Stimulated activated CD4-positive, alpha-beta T cell treated with anti-CD3 and anti-CD28 coated beads, TNF-alpha, amount 100 ng/mL, for 4 hours (primary cell): ENCODE data around the gene SYTL4.

ENCODE experiments used
- DNase-seq, 3 experiments: peaks; one replicate each; pipeline ENCODE4 v3.0.0-alpha.2; 2020; ENCODE audit warnings: low read depth in 3 of 3

SYTL4 gene

DNA sequence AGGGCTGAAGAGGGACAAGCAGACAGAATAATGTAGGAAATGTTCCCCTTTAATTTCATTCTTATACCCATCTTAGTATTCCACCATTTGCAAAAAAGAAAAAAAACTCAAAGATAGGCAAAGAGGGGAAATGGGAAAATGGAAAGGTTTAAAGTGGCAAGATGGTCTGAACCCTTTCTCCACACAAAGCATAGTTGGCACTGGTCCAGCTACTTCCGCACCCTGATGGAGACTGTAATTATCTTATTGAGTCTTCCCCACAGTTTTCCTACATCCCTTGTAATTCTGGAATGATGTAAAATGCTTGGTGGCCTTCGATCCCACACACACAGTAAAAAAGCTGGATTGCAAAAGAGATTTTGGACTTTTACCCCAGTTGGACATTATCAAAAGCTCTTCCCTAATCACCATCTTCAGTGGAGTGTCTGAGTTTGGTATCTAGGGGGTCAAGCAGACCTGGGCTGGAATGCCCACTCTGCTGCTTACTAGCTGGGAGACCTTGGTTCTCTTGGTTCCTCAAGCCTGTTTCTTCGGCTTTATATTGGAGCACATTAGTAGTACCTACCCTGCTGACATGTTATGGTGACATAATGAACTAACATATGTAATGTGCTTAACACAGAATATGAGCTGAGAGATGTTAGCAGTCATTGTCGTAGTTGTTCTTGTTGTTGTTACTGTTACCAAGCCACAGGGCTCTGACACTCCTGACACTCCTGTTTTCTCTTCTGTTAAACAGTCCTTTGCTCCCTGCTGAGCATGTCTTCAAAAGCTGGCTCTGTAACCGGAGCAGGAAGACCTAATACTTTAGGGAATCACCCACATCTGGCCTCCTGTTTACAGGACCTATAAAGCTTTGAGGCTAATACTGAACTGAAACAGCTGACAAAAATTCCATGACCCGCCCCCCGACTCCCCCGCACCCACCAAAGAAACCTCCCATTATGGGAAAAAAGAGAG, 83.2 kb downstream of the SYTL4 start:
- DNase-seq = no peak

DNA sequence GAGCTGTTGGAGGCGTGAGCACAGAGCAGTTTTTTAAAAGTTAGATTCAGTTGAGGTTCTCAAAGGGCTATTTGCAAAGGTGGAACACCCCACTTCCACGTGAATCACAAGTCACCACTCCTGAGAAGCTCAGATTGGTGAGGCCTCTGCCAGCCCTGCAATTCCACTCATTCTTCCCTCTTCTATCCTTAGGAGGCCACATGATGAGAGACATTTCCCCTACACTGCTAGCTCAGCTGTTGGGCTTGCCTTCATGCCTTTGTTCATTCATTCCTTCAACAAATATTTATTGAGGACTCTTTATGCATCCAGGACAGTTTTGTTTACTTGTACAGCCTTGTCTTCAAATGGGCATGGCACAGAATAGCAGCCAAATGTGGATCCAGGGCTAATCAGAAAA, 84.2 kb downstream of the SYTL4 start:
- no peak for DNase-seq

GRCh38 chrX:100647095-100647494, 84.8 kb downstream of the SYTL4 start:
- no peak for DNase-seq

DNA sequence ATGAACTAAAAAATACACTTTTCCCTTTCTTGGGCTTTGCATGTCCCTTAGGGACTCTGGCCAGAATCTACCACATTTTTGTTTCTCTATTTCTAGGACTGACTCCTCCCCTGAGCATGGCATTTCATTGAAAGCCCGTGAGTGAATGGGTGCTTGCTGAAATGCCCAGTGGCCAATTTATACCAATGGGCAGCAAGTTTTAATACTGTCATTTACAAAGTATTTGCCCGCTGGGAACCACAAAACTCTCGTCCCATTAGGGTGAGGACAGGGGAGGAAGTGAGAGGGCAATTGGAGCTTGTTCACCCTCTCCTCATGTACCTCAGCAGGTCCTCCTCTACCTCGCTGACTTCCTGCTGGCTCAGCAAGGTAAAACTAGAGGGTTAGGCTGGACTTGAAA, 86.8 kb downstream of the SYTL4 start:
- no peak for DNase-seq

DNA sequence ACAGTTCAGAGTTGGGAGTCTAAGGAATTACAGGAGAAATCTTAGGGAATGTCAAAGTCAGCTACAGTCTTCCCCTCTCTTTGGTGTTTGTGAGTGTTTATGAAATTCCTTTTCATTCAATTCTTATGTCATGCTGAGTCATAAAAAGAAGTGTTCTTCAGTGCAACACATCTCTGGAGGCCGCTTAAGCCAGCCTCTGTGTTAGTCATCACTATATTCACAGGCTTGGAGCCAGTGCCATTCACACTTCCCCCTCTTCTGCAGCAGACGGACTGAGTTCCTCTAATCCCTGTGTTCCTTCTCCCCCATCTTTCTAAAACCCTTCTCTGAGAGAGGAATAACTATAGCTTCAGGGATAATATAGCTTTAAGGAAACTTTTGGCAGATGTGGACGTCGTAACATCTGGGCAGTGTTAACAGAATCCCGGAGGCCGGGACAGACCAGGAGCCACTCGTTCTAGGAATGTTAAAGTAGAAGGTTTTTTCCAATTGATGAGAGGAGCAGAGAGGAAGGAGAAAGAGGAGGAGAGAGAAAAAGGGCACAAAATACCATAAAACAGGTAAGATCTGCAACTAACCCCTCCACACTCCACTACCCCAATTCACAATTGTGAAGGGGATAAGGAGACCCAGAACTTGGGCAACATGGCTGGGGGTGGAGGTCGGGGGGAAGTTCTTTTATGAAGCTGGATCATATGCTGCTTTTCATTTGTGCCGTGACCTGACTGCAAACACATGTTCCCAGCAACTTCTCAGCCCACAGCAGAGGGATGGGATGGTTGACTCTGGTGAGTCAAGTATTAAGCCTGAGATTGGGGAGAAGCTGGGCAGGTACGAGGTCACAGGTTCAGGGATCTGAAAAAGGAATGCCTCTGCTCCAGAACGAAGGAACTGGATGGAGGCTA, 87.7 kb downstream of the SYTL4 start, which contains the start of gene SRPX2:
Gene SRPX2 (plus strand): TSS at position 244 of the 905 bp plus-strand sequence. CDS start 2,124 bp downstream, outside the sequence.
- DNase-seq = no peak

DNA sequence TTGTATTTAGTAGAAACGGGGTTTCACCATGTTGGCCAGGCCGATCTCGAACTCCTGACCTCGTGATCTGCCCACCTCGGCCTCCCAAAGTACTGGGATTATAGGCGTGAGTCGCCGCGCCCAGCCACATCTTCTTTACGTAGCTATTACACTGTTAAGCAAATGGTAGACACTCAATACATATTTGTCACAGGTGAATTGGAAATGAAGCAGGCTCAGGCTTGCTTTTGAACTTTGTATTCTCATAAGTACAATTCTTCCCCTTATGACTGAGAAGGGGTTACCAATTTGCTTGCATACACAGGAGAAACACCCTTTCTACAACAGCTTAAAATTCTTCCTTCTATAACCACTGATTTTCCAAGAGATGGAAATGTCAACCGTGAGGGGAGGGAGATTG, 88.7 kb downstream of the SYTL4 start:
- no peak for DNase-seq

DNA sequence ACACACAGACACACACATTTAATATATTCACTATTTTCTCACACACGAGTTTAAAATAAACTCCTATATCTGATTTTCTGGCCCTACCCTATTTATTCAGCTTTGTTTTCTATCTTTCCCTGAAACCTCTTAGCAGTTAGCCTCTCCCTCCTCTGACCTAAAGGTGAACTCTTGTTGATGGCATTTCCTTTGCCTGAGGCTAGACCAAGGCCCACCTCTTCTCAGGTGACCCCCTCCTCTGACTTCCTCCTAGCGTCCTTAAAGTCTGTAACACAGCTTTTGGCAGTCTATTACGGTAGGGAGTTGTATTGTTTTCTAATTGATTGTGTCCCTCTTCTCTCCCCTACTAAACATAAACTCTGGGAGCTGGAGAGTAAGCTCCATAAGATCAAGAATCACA, 89.6 kb downstream of the SYTL4 start:
- DNase-seq = no peak

DNA sequence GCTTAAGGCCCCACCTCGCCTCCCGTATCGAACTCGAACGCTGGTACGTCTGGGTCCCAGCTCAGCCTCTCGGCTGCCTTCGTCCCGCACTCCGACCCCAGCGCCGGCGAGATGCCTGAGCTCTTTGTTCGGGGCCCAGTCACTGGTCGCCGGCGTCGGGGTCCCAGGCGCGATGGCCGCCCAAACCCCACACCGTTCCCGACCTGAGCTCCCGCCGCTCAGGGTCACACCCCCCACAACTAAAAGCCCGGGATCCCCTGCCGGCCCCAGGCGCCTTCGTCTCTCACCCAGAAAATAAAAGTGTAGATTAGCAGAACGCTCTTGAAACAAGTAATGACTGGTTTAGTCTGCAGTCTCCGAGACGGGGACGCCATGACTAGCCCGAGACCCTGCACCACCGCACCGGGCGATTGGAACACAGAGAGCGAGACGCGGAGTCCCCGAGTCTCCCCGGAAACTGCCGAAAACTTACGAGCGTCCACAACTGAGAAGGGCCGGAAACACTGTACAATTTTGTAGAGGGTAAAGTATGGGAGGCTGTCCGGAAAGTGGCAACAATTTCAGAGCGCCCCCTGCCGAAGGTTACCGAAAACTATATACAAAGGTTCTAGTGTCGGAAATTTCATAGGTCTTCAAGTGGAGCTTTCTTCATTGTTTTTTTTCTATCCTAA, 95.5 kb downstream of the SYTL4 start, which contains the start of gene TSPAN6:
Gene TSPAN6 (minus strand): TSS at position 486 of the 671 bp plus-strand sequence. CDS start 112 bp downstream, at position 374.
- peak; percentile 43 to 59 (median 48) for DNase-seq

DNA sequence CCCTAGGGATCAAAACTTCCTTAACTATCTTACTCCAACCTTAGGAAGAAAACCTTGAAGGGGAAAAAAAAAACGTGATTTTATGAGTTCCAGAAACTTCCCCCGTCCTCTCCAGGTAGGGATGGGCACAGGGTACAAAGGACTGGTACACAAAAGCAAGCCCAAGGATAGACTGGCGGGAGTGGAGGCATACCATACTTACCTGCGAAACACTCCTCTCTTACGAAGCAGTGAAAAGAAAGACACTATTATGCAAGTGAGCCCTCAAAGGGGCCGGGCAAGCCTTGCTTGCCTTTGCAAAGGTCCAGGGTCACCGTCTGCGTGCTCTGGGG, 96.0 kb downstream of the SYTL4 start:
- no peak for DNase-seq

DNA sequence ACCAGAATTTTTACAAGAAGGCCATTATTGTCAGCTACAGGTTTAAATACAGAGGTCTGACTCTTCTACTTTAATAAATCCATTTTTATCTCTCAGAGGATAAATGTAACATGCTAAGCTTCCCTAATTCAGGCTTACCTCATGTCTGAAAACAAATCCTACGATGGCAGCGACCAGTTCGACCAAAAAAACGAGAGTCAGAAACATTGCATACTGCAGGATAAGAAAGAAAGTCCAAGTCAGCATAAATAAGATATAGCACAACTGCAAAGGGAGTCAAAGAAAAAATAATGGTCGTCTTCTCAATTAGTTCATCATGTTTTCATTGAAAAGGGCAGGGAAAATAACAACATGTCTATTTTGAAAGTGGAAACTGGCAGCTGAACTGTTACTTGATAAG, 96.9 kb downstream of the SYTL4 start:
- DNase-seq = no peak

DNA sequence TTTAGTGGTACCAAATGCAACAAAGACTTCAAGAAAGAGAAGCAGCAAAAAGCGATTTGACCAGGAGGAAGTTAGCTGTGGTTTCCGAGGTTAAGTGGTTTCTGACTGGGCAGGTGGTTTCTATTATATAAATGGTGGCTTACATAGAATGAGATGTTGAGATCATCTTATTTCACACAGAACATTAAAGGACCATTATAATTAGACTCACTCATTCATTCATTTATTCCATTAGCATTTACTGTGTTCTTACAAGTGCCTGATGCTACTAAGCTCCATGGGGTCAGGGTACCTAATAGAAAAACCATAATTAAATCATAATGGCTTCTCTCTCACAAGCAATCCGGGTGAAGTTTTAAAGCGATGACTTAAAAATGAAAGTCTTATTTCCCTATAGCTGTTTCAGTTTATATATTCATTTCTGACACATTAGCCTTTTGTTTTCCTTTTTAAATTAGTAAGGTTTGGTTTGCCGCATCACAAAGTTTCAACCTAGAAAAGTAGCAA, 105.9 kb downstream of the SYTL4 start:
- no peak for DNase-seq
